Central memory CD8-positive, alpha-beta T cell (primary cell): ENCODE data around the gene UHRF1.

Experiments used
- ATAC-seq: fragments of 150-1000 bp; cut with Tn5 transposase; replicated peaks from 2 replicates; pipeline ENCODE4 v1.10.0; 2022; ENCODE audit warnings: mild to moderate bottlenecking, moderate FRiP score, moderate number of reproducible peaks; ENCODE audit not compliant: poor library complexity, severe bottlenecking; ENCODE audit errors: extremely low read depth
- DNase-seq, 2 donors: peaks; one replicate each; pipeline ENCODE4 v3.0.0; 2021; ENCODE audit warnings: low spot score in 2 of 2
- H3K27ac Mint-ChIP-seq: one replicate; pipeline ENCODE4 v1.8.0; 2022; ENCODE audit warnings: low read depth, mild to moderate bottlenecking, moderate library complexity, mixed read lengths
- H3K27me3 Mint-ChIP-seq: one replicate; pipeline ENCODE4 v1.8.0; 2022; ENCODE audit warnings: mixed read lengths
- H3K36me3 Mint-ChIP-seq: one replicate; pipeline ENCODE4 v1.8.0; 2022; ENCODE audit warnings: mild to moderate bottlenecking, moderate library complexity, mixed read lengths; ENCODE audit not compliant: insufficient read depth
- H3K4me1 Mint-ChIP-seq: one replicate; pipeline ENCODE4 v1.8.0; 2022; ENCODE audit warnings: mixed read lengths
- H3K4me3 Mint-ChIP-seq: one replicate; pipeline ENCODE4 v1.8.0; 2022; ENCODE audit warnings: mild to moderate bottlenecking, moderate library complexity, mixed read lengths
- H3K9me3 Mint-ChIP-seq: one replicate; pipeline ENCODE4 v1.8.0; 2022; ENCODE audit warnings: mixed read lengths

UHRF1 gene

GRCh38 chr19:4993683-4994082, 84.4 kb downstream of the UHRF1 start:
- peak overlapping the region; percentile 22 for H3K27ac Mint-ChIP-seq

GRCh38 chr19:4996701-4997100, 87.4 kb downstream of the UHRF1 start:
- Mint-ChIP-seq H3K27me3 (no peaks in the 10 kb centered on the region), H3K36me3 (peaks cover 9% of the 10 kb centered on the region), H3K27ac (no peak overlapping the region), H3K9me3 (no peaks in the 10 kb centered on the region), H3K4me1 (peaks cover 50% of the 10 kb centered on the region), H3K4me3 (no peak overlapping the region)
- DNase-seq (no peak), ATAC-seq (no peak)

More at GRCh38 chr19:4993683-4994082, 84.4 kb downstream of the UHRF1 start:
- ATAC-seq (no peak), DNase-seq (no peak)
- Mint-ChIP-seq H3K9me3 (no peaks in the 10 kb centered on the region), H3K4me3 (no peak overlapping the region), H3K4me1 (peaks cover 53% of the 10 kb centered on the region), H3K27me3 (no peaks in the 10 kb centered on the region), H3K36me3 (peaks cover 9% of the 10 kb centered on the region)

GRCh38 chr19:4997297-4997696, 88.0 kb downstream of the UHRF1 start:
- H3K4me1 Mint-ChIP-seq: peaks cover 48% of the 10 kb centered on the region
- H3K27me3 Mint-ChIP-seq: no peaks in the 10 kb centered on the region
- no peak overlapping the region for H3K27ac Mint-ChIP-seq
- H3K4me3 Mint-ChIP-seq: no peak overlapping the region
- H3K9me3 Mint-ChIP-seq: no peaks in the 10 kb centered on the region
- H3K36me3 Mint-ChIP-seq: peaks cover 9% of the 10 kb centered on the region
- DNase-seq (no peak), ATAC-seq (no peak)

GRCh38 chr19:5000120-5000611, 90.9 kb downstream of the UHRF1 start:
- Mint-ChIP-seq H3K9me3 (no peaks in the 10 kb centered on the region), H3K27ac (no peak overlapping the region), H3K4me1 (peaks cover 52% of the 10 kb centered on the region), H3K27me3 (no peaks in the 10 kb centered on the region), H3K4me3 (no peak overlapping the region), H3K36me3 (peaks cover 9% of the 10 kb centered on the region)
- DNase-seq (no peak), ATAC-seq (no peak)

- ATAC-seq (no peak), DNase-seq (no peak)
- H3K4me3 Mint-ChIP-seq: no peak overlapping the region
- peaks cover 42% of the 10 kb centered on the region for H3K4me1 Mint-ChIP-seq
- no peak overlapping the region for H3K27ac Mint-ChIP-seq
- H3K36me3 Mint-ChIP-seq: peaks cover 5% of the 10 kb centered on the region
- no peaks in the 10 kb centered on the region for H3K27me3 Mint-ChIP-seq
- H3K9me3 Mint-ChIP-seq: no peaks in the 10 kb centered on the region
These were observed 92.3 kb downstream of the UHRF1 start for GRCh38 chr19:5001615-5002014.

GRCh38 chr19:5002143-5002542, 92.8 kb downstream of the UHRF1 start:
- H3K36me3 Mint-ChIP-seq: peaks cover 3% of the 10 kb centered on the region
- no peaks in the 10 kb centered on the region for H3K9me3 Mint-ChIP-seq
- no peaks in the 10 kb centered on the region for H3K27me3 Mint-ChIP-seq
- no peak overlapping the region for H3K27ac Mint-ChIP-seq
- H3K4me3 Mint-ChIP-seq: peak overlapping the region; percentile 34
- DNase-seq: no peak
- H3K4me1 Mint-ChIP-seq: peaks cover 45% of the 10 kb centered on the region
- no peak for ATAC-seq

- Mint-ChIP-seq H3K4me1 (peaks cover 41% of the 10 kb centered on the region), H3K27ac (no peak overlapping the region), H3K27me3 (no peaks in the 10 kb centered on the region), H3K9me3 (no peaks in the 10 kb centered on the region), H3K4me3 (no peak overlapping the region), H3K36me3 (peaks cover 3% of the 10 kb centered on the region)
- no peak for ATAC-seq
- no peak for DNase-seq
These were observed 94.5 kb downstream of the UHRF1 start for GRCh38 chr19:5003781-5004180.

GRCh38 chr19:5005096-5005495, 95.8 kb downstream of the UHRF1 start:
- H3K9me3 Mint-ChIP-seq: no peaks in the 10 kb centered on the region
- DNase-seq (no peak), ATAC-seq (no peak)
- no peak overlapping the region for H3K27ac Mint-ChIP-seq
- no peak overlapping the region for H3K4me3 Mint-ChIP-seq
- H3K27me3 Mint-ChIP-seq: no peaks in the 10 kb centered on the region
- H3K4me1 Mint-ChIP-seq: peaks cover 39% of the 10 kb centered on the region
- H3K36me3 Mint-ChIP-seq: peaks cover 3% of the 10 kb centered on the region

- H3K4me1 Mint-ChIP-seq: peaks cover 34% of the 10 kb centered on the region
- no peak overlapping the region for H3K4me3 Mint-ChIP-seq
- no peaks in the 10 kb centered on the region for H3K9me3 Mint-ChIP-seq
- ATAC-seq: no peak
- H3K27ac Mint-ChIP-seq: peak overlapping the region; percentile 22
- DNase-seq: no peak
- no peaks in the 10 kb centered on the region for H3K27me3 Mint-ChIP-seq
- peaks cover 3% of the 10 kb centered on the region for H3K36me3 Mint-ChIP-seq
These were observed 96.9 kb downstream of the UHRF1 start for GRCh38 chr19:5006201-5006600.

- peaks cover 34% of the 10 kb centered on the region for H3K4me1 Mint-ChIP-seq
- H3K9me3 Mint-ChIP-seq: no peaks in the 10 kb centered on the region
- no peak overlapping the region for H3K4me3 Mint-ChIP-seq
- H3K27ac Mint-ChIP-seq: no peak overlapping the region
- no peak for DNase-seq
- H3K27me3 Mint-ChIP-seq: no peaks in the 10 kb centered on the region
- H3K36me3 Mint-ChIP-seq: peaks cover 3% of the 10 kb centered on the region
- ATAC-seq: no peak
These were observed 97.5 kb downstream of the UHRF1 start for GRCh38 chr19:5006821-5007220.
